Measurements from ENCODE around the gene MINDY4. TPM values are rescaled to one million over a fixed set of nuclear protein-coding genes. Genes with fewer than 3 reads are reported as not detected.

The MINDY4 gene
- polyA plus RNA-seq, 3 donors, result 0.15 to 0.17 TPM; not detected in 1

GRCh38 chr7:30916255-30916654 is 145.0 kb downstream of the MINDY4 start:
- no peak overlapping the region for H3K9ac ChIP-seq (ENCODE audit: insufficient read depth, low read length, poor library complexity, severe bottlenecking)
- H3K4me3 Mint-ChIP-seq, result no peak overlapping the region
- no peaks in the 10 kb centered on the region for H3K9me3 ChIP-seq (replicated peaks in 1 of 2; ENCODE audit: control insufficient read depth in 1 of 2, insufficient read depth in 1 of 2, low read length in 2 of 2)
- no peak for DNase-seq
- no peak overlapping the region for H3K4me3 ChIP-seq (replicated peaks in 1 of 3; ENCODE audit: low read depth in 2 of 3, low read length in 3 of 3)
- H2AFZ ChIP-seq (ENCODE audit: insufficient read depth, low read depth, low read length, poor library complexity, severe bottlenecking), result no peak overlapping the region
- intact Hi-C loops (cut with micrococcal nuclease), result no loop called here
- no peaks in the 10 kb centered on the region for H3K4me1 ChIP-seq (ENCODE audit: control insufficient read depth in 1 of 2, insufficient read depth in 2 of 2, low read length in 2 of 2)
- no peaks in the 10 kb centered on the region for H3K36me3 ChIP-seq (replicated peaks in 1 of 2; ENCODE audit: control insufficient read depth in 1 of 2, insufficient read depth in 2 of 2, low read length in 2 of 2)
- no peak overlapping the region for H3K27ac Mint-ChIP-seq
- no peaks in the 10 kb centered on the region for H3K9me3 Mint-ChIP-seq
- H3K4me1 Mint-ChIP-seq, result peaks cover 2% of the 10 kb centered on the region
- no peak for TF ChIP-seq CTCF (IDR thresholded peaks at IDR 0.05)
- H3K27me3 Mint-ChIP-seq (ENCODE audit: low read depth in 3 of 3), result peaks cover 0 to 4% (median 1%) of the 10 kb centered on the region in 3 donors
- H3K4me2 ChIP-seq (replicated peaks; ENCODE audit: extremely low read depth, low read length, poor library complexity, severe bottlenecking), result no peak overlapping the region
- no peaks in the 10 kb centered on the region for H3K79me2 ChIP-seq (ENCODE audit: insufficient read depth, low read length)
- 93% methylated on average over 3 of the region's 3 CpGs for WGBS (ENCODE audit: insufficient coverage)
- H3K27me3 ChIP-seq (ENCODE audit: control insufficient read depth in 2 of 2, insufficient read depth in 2 of 2, low read length in 2 of 2), result no peaks in the 10 kb centered on the region
- H4K20me1 ChIP-seq (ENCODE audit: insufficient read depth, low read length), result no peaks in the 10 kb centered on the region
- H3K27ac ChIP-seq (ENCODE audit: low read depth in 1 of 2, low read length in 2 of 2), result no peak overlapping the region
- H3K36me3 Mint-ChIP-seq, result no peaks in the 10 kb centered on the region

GRCh38 chr7:30916767-30917166 is 145.6 kb downstream of the MINDY4 start:
- Histone ChIP-seq H3K27ac (ENCODE audit: low read depth in 1 of 2, low read length in 2 of 2) (no peak overlapping the region), H4K20me1 (ENCODE audit: insufficient read depth, low read length) (no peaks in the 10 kb centered on the region), H3K36me3 (replicated peaks in 1 of 2; ENCODE audit: control insufficient read depth in 1 of 2, insufficient read depth in 2 of 2, low read length in 2 of 2) (no peaks in the 10 kb centered on the region), H3K4me3 (replicated peaks in 1 of 3; ENCODE audit: low read depth in 2 of 3, low read length in 3 of 3) (no peak overlapping the region), H3K9me3 (replicated peaks in 1 of 2; ENCODE audit: control insufficient read depth in 1 of 2, insufficient read depth in 1 of 2, low read length in 2 of 2) (no peaks in the 10 kb centered on the region), H3K4me2 (replicated peaks; ENCODE audit: extremely low read depth, low read length, poor library complexity, severe bottlenecking) (no peak overlapping the region), H3K27me3 (ENCODE audit: control insufficient read depth in 2 of 2, insufficient read depth in 2 of 2, low read length in 2 of 2) (no peaks in the 10 kb centered on the region), H3K4me1 (ENCODE audit: control insufficient read depth in 1 of 2, insufficient read depth in 2 of 2, low read length in 2 of 2) (no peaks in the 10 kb centered on the region), H3K79me2 (ENCODE audit: insufficient read depth, low read length) (no peaks in the 10 kb centered on the region), H2AFZ (ENCODE audit: insufficient read depth, low read depth, low read length, poor library complexity, severe bottlenecking) (no peak overlapping the region), H3K9ac (ENCODE audit: insufficient read depth, low read length, poor library complexity, severe bottlenecking) (no peak overlapping the region)
- Mint-ChIP-seq H3K4me3 (no peak overlapping the region), H3K9me3 (no peaks in the 10 kb centered on the region), H3K27me3 (ENCODE audit: low read depth in 3 of 3) (peaks cover 0 to 2% (median 1%) of the 10 kb centered on the region in 3 donors), H3K36me3 (no peaks in the 10 kb centered on the region), H3K27ac (no peak overlapping the region), H3K4me1 (peaks cover 2% of the 10 kb centered on the region)
- intact Hi-C loops (cut with micrococcal nuclease), result no loop called here
- 88% methylated on average over 4 of the region's 7 CpGs for WGBS (ENCODE audit: insufficient coverage)
- no peak for TF ChIP-seq CTCF (IDR thresholded peaks at IDR 0.05)
- no peak for DNase-seq
